Stimulated activated effector memory CD8-positive, alpha-beta T cell treated with anti-CD3 and anti-CD28 coated beads, Interleukin-12 subunit alpha, Interleukin-12 subunit beta, amount 100 ng/mL, for 72 hours (primary cell): ENCODE results near the gene PDGFD.

ENCODE experiments used
- ATAC-seq: fragments of 150-1000 bp; cut with Tn5 transposase; 2 replicates; pipeline ENCODE4 v1.10.0; 2021
- DNase-seq, 2 donors: peaks; one replicate each; pipeline ENCODE4 v3.0.0; 2021 to 2022; ENCODE audit warnings: low spot score in 2 of 2
- H3K27ac Mint-ChIP-seq: one replicate; pipeline ENCODE4 v1.8.0; 2022; ENCODE audit warnings: mild to moderate bottlenecking, mixed read lengths
- H3K36me3 Mint-ChIP-seq: one replicate; pipeline ENCODE4 v1.8.0; 2022; ENCODE audit warnings: mild to moderate bottlenecking, mixed read lengths
- H3K4me1 Mint-ChIP-seq: one replicate; pipeline ENCODE4 v1.8.0; 2022; ENCODE audit warnings: mixed read lengths
- H3K4me3 Mint-ChIP-seq: one replicate; pipeline ENCODE4 v1.8.0; 2022; ENCODE audit warnings: mild to moderate bottlenecking, mixed read lengths
- H3K9me3 Mint-ChIP-seq: one replicate; pipeline ENCODE4 v1.8.0; 2022; ENCODE audit warnings: mixed read lengths

The PDGFD gene

GRCh38 chr11:103880968-103881367, 283.0 kb downstream of the PDGFD start:
- no peak for DNase-seq
- Mint-ChIP-seq H3K4me3 (no peak overlapping the region), H3K9me3 (peaks cover 3% of the 10 kb centered on the region), H3K27ac (no peak overlapping the region), H3K4me1 (no peaks in the 10 kb centered on the region), H3K36me3 (no peaks in the 10 kb centered on the region)
- ATAC-seq = no peak

GRCh38 chr11:103878646-103879045, 285.3 kb downstream of the PDGFD start:
- Mint-ChIP-seq H3K36me3 (no peaks in the 10 kb centered on the region), H3K27ac (no peak overlapping the region), H3K4me1 (no peaks in the 10 kb centered on the region), H3K4me3 (no peak overlapping the region), H3K9me3 (peaks cover 3% of the 10 kb centered on the region)
- DNase-seq (no peak), ATAC-seq (no peak)

GRCh38 chr11:103877221-103877620, 286.7 kb downstream of the PDGFD start:
- ATAC-seq (no peak), DNase-seq (no peak)
- no peaks in the 10 kb centered on the region for H3K36me3 Mint-ChIP-seq
- H3K27ac Mint-ChIP-seq = no peak overlapping the region
- H3K4me1 Mint-ChIP-seq = no peaks in the 10 kb centered on the region
- peaks cover 3% of the 10 kb centered on the region for H3K9me3 Mint-ChIP-seq
- no peak overlapping the region for H3K4me3 Mint-ChIP-seq

GRCh38 chr11:103875855-103876510, 288.0 kb downstream of the PDGFD start:
- Mint-ChIP-seq H3K27ac (no peak overlapping the region), H3K9me3 (peaks cover 3% of the 10 kb centered on the region), H3K4me3 (no peak overlapping the region), H3K4me1 (no peaks in the 10 kb centered on the region), H3K36me3 (no peaks in the 10 kb centered on the region)
- no peak for DNase-seq
- ATAC-seq = peak; percentile 67

- H3K9me3 Mint-ChIP-seq = no peaks in the 10 kb centered on the region
- ATAC-seq (no peak), DNase-seq (no peak)
- no peaks in the 10 kb centered on the region for H3K36me3 Mint-ChIP-seq
- H3K27ac Mint-ChIP-seq = no peak overlapping the region
- no peaks in the 10 kb centered on the region for H3K4me1 Mint-ChIP-seq
- no peak overlapping the region for H3K4me3 Mint-ChIP-seq
Observed at GRCh38 chr11:103872748-103873147, 291.2 kb downstream of the PDGFD start.

- H3K9me3 Mint-ChIP-seq = no peaks in the 10 kb centered on the region
- H3K4me1 Mint-ChIP-seq = no peaks in the 10 kb centered on the region
- DNase-seq (no peak), ATAC-seq (no peak)
- no peak overlapping the region for H3K27ac Mint-ChIP-seq
- H3K36me3 Mint-ChIP-seq = no peaks in the 10 kb centered on the region
- H3K4me3 Mint-ChIP-seq = no peak overlapping the region
Observed at GRCh38 chr11:103871923-103872551, 291.9 kb downstream of the PDGFD start.

GRCh38 chr11:103870821-103871309, 293.1 kb downstream of the PDGFD start:
- no peak overlapping the region for H3K4me3 Mint-ChIP-seq
- H3K9me3 Mint-ChIP-seq = no peaks in the 10 kb centered on the region
- no peaks in the 10 kb centered on the region for H3K36me3 Mint-ChIP-seq
- ATAC-seq = no peak
- H3K4me1 Mint-ChIP-seq = no peaks in the 10 kb centered on the region
- no peak for DNase-seq
- H3K27ac Mint-ChIP-seq = no peak overlapping the region

GRCh38 chr11:103867481-103867880, 296.5 kb downstream of the PDGFD start:
- Mint-ChIP-seq H3K4me1 (no peaks in the 10 kb centered on the region), H3K36me3 (no peaks in the 10 kb centered on the region), H3K9me3 (no peaks in the 10 kb centered on the region), H3K27ac (no peak overlapping the region), H3K4me3 (no peak overlapping the region)
- ATAC-seq (no peak), DNase-seq (no peak)

GRCh38 chr11:103863497-103863896, 300.4 kb downstream of the PDGFD start:
- Mint-ChIP-seq H3K36me3 (no peaks in the 10 kb centered on the region), H3K27ac (no peak overlapping the region), H3K4me3 (no peak overlapping the region), H3K9me3 (no peaks in the 10 kb centered on the region), H3K4me1 (no peaks in the 10 kb centered on the region)
- ATAC-seq = no peak
- DNase-seq = no peak

GRCh38 chr11:103862802-103863174, 301.2 kb downstream of the PDGFD start:
- DNase-seq (no peak), ATAC-seq (no peak)
- no peak overlapping the region for H3K27ac Mint-ChIP-seq
- H3K9me3 Mint-ChIP-seq = no peaks in the 10 kb centered on the region
- no peak overlapping the region for H3K4me3 Mint-ChIP-seq
- no peaks in the 10 kb centered on the region for H3K36me3 Mint-ChIP-seq
- no peaks in the 10 kb centered on the region for H3K4me1 Mint-ChIP-seq

GRCh38 chr11:103862094-103862801, 301.7 kb downstream of the PDGFD start:
- no peaks in the 10 kb centered on the region for H3K4me1 Mint-ChIP-seq
- no peaks in the 10 kb centered on the region for H3K36me3 Mint-ChIP-seq
- no peaks in the 10 kb centered on the region for H3K9me3 Mint-ChIP-seq
- H3K4me3 Mint-ChIP-seq = no peak overlapping the region
- ATAC-seq = no peak
- no peak overlapping the region for H3K27ac Mint-ChIP-seq
- DNase-seq = no peak
